Stimulated activated CD8-positive, alpha-beta memory T cell treated with anti-CD3 and anti-CD28 coated beads, Interleukin-15, amount 100 ng/mL, for 1 hour (primary cell): Measurements from ENCODE around the gene PTPRM.

Experiments used
- DNase-seq: peaks from one replicate; pipeline ENCODE4 v3.0.0-alpha.2; 2020; ENCODE audit warnings: low read depth

Gene PTPRM

GRCh38 chr18:8362863-8363262, 795.7 kb downstream of the PTPRM start:
- DNase-seq = no peak

GRCh38 chr18:8364385-8364784, 797.3 kb downstream of the PTPRM start:
- DNase-seq = no peak

GRCh38 chr18:8365006-8365405, 797.9 kb downstream of the PTPRM start:
- no peak for DNase-seq

- DNase-seq = no peak
These were observed 798.4 kb downstream of the PTPRM start for GRCh38 chr18:8365528-8365927.

- DNase-seq = no peak
These were observed 799.0 kb downstream of the PTPRM start for GRCh38 chr18:8366070-8366469.

- no peak for DNase-seq
These were observed 799.5 kb downstream of the PTPRM start for GRCh38 chr18:8366656-8367055.

GRCh38 chr18:8367217-8367988, 800.3 kb downstream of the PTPRM start:
- DNase-seq = no peak

- no peak for DNase-seq
These were observed 801.5 kb downstream of the PTPRM start for GRCh38 chr18:8368512-8369217.

GRCh38 chr18:8373486-8373885, 806.4 kb downstream of the PTPRM start:
- no peak for DNase-seq

- DNase-seq = no peak
These were observed 807.6 kb downstream of the PTPRM start for GRCh38 chr18:8374676-8375075.

- DNase-seq = no peak
These were observed 808.1 kb downstream of the PTPRM start for GRCh38 chr18:8375249-8375648.

- no peak for DNase-seq
These were observed 809.0 kb downstream of the PTPRM start for GRCh38 chr18:8376113-8376512.

- DNase-seq = no peak
These were observed 812.2 kb downstream of the PTPRM start for GRCh38 chr18:8379187-8379941.

- no peak for DNase-seq
These were observed 812.9 kb downstream of the PTPRM start for GRCh38 chr18:8380006-8380405.

- DNase-seq = no peak
These were observed 813.8 kb downstream of the PTPRM start for GRCh38 chr18:8380926-8381325.

GRCh38 chr18:8381821-8382459, 814.8 kb downstream of the PTPRM start:
- DNase-seq = no peak

- DNase-seq = no peak
These were observed 818.3 kb downstream of the PTPRM start for GRCh38 chr18:8385400-8385799.

- no peak for DNase-seq
These were observed 819.7 kb downstream of the PTPRM start for GRCh38 chr18:8386669-8387380.

- no peak for DNase-seq
These were observed 822.5 kb downstream of the PTPRM start for GRCh38 chr18:8389391-8390340.

GRCh38 chr18:8391068-8391467, 824.0 kb downstream of the PTPRM start:
- DNase-seq = no peak

- no peak for DNase-seq
These were observed 829.1 kb downstream of the PTPRM start for GRCh38 chr18:8396254-8396653.
